ENCODE results near the gene SYN1. TPM values are rescaled to one million over a fixed set of nuclear protein-coding genes. Genes with fewer than 3 reads are reported as not detected.
A peak's percentile ranks its signal among the peaks of the same experiment; 100 is the strongest.

The SYN1 gene
- total RNA-seq, 1 donor from 2014 or later = 0.12 TPM

DNA sequence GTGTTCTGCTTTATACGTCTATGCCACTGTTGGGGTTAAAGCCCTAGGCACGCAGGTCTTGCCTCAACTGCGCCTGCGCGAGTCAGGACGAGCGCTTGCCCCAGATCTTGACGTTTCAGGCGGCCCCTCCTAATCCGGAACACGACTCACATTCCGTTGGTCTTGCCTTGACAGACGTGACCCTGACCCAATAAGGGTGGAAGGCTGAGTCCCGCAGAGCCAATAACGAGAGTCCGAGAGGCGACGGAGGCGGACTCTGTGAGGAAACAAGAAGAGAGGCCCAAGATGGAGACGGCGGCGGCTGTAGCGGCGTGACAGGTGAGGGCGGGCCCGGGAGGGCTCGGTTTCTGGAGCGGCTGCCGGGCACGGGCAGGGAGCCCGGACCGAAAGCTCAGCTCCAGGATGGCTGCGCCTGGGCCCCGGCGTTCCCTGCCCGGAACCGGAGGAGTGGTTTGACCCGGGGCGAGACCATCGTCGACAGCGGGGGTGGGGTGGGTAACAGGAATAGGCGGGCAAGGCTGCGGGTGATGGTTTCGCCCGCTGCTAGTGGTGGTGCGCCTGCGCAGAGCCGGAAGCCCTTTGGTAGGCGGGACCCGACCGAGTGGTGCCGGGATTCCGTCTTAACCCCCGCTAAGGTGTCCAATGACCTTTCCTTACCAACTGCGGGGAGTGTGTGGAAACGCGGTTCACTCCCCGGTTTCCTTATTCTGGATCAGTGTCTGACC, 58.6 kb downstream of the SYN1 start, which contains the start of gene ARAF:
Gene ARAF, plus strand, starts transcription at position 272 of the 725 bp plus-strand sequence. CDS start 1,763 bp downstream, outside the sequence.
- TF ChIP-seq, protein P1, sequence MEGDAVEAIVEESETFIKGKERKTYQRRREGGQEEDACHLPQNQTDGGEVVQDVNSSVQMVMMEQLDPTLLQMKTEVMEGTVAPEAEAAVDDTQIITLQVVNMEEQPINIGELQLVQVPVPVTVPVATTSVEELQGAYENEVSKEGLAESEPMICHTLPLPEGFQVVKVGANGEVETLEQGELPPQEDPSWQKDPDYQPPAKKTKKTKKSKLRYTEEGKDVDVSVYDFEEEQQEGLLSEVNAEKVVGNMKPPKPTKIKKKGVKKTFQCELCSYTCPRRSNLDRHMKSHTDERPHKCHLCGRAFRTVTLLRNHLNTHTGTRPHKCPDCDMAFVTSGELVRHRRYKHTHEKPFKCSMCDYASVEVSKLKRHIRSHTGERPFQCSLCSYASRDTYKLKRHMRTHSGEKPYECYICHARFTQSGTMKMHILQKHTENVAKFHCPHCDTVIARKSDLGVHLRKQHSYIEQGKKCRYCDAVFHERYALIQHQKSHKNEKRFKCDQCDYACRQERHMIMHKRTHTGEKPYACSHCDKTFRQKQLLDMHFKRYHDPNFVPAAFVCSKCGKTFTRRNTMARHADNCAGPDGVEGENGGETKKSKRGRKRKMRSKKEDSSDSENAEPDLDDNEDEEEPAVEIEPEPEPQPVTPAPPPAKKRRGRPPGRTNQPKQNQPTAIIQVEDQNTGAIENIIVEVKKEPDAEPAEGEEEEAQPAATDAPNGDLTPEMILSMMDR (conservative IDR thresholded peaks at IDR 0.05; ENCODE audit: low read depth, low read length) = no peak
- peak within 1 kb of the TSS; percentile 63 for H3K4me3 ChIP-seq (ENCODE audit: low read depth, low read length)
- DNase-seq (ENCODE audit: low read depth) = peak; percentile 87

DNA sequence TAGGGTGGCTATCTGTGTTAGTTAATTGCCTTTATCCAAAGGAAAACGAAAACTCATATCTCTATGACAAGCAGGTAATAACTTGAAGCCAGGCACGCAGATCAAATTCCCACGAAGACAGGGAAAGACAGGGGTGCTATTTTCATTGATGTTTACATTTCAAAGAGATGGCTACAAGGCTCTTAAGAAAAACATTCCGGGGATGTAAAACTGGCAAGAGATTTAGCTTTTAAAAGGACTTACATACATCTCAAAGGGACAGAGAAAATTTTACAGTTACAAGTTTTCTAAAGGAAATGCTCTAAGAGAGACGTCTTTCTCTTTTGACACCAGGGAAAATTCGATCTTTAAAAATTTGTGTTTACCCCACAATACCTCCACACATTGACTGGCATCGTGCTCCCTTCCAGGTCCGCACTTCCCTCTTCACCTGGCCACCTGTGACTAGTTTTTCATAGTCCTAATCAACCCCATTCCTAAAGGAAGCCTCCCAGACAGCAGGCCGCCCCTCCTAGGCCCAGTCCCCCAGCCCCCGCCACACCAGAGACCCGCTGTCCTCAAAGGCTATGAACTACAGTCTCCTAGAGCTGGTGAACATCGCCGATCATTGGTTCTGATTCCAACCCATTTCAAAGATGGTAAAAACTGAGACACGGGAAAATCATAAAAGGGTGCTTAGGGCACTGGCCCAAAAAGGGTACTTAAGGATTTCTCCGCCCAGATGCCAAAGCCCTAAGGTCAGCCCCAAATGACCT, 59.3 kb downstream of the SYN1 start:
- no peak for DNase-seq (ENCODE audit: low read depth)
- peak overlapping the region; percentile 63 for H3K4me3 ChIP-seq (ENCODE audit: low read depth, low read length)
- TF ChIP-seq, protein P1 (conservative IDR thresholded peaks at IDR 0.05; ENCODE audit: low read depth, low read length) = no peak

DNA sequence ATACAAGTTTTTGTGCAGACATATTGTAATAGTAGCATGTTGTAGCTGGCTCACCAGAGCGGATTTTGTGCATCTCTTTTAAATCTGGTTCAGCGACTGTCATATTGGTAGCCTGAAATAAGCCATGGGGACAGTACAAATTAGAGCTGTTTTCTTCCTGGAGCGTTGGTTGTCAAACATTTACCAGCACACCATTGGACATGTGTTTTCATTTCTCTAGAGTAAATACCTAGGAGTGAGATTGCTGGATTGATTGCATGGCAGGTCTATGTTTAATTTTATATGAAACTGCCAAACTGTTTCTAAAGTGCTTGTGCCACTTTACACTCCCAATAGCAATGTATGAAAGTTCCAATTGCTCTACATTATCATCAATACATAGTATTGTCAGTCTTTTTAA, 61.2 kb downstream of the SYN1 start:
- no peak for DNase-seq (ENCODE audit: low read depth)
- TF ChIP-seq, protein P1 (conservative IDR thresholded peaks at IDR 0.05; ENCODE audit: low read depth, low read length) = no peak
- no peak overlapping the region for H3K4me3 ChIP-seq (ENCODE audit: low read depth, low read length)

DNA sequence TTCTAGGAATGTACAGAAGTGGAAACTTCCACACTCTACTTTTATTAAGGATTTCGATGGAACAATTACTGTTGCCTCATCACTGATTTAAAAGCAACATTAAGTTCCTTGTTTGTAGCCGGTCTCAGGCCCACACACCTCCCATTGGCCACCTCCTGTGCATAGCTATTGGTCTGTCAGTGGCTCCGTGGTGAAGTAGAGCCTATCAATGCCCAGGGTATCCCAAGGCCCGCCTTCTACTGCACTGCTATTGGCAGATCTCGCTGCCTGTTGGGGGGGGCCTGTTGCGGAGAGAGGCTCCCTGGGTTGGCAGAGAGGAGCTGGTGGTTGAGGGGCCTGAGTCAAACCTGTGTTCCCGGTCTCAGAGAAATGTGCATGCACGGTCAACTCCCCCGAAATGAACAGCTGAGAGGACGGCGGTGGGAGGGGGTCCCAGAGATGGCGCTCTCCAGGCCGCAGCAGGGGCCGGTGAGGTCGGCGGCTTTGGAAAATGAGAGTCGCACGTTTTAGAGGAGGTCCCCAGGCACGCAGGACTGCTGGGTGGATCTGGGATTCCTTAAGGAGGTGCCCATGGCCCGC, 63.5 kb downstream of the SYN1 start:
- peak; percentile 53 for DNase-seq (ENCODE audit: low read depth)

DNA sequence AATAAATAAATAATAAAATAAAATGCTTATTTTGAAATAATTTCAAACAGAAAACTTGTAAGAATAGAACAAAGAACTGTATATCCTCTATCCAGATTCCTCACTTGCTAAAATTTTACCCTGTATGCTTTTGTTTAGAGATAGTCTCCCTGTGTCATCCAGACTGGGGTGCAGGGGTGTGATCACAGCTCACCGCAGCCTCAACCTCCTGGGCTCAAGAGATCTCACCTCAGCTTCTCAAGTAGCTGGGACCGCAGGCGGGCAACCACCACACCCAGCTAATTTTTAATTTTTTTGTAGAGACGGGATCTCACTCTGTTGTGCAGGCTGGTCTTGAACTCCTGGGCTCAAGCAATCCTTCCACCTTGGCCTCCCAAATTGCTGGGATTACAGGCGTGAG, 76.2 kb downstream of the SYN1 start:
- TF ChIP-seq, protein P1 (conservative IDR thresholded peaks at IDR 0.05; ENCODE audit: low read depth, low read length) = no peak
- DNase-seq (ENCODE audit: low read depth) = no peak
- no peak overlapping the region for H3K4me3 ChIP-seq (ENCODE audit: low read depth, low read length)

More for the DNA sequence above, 63.5 kb downstream of the SYN1 start:
- H3K4me3 ChIP-seq (ENCODE audit: low read depth, low read length) = peak overlapping the region; percentile 63
- TF ChIP-seq, protein P1 (conservative IDR thresholded peaks at IDR 0.05; ENCODE audit: low read depth, low read length) = no peak

DNA sequence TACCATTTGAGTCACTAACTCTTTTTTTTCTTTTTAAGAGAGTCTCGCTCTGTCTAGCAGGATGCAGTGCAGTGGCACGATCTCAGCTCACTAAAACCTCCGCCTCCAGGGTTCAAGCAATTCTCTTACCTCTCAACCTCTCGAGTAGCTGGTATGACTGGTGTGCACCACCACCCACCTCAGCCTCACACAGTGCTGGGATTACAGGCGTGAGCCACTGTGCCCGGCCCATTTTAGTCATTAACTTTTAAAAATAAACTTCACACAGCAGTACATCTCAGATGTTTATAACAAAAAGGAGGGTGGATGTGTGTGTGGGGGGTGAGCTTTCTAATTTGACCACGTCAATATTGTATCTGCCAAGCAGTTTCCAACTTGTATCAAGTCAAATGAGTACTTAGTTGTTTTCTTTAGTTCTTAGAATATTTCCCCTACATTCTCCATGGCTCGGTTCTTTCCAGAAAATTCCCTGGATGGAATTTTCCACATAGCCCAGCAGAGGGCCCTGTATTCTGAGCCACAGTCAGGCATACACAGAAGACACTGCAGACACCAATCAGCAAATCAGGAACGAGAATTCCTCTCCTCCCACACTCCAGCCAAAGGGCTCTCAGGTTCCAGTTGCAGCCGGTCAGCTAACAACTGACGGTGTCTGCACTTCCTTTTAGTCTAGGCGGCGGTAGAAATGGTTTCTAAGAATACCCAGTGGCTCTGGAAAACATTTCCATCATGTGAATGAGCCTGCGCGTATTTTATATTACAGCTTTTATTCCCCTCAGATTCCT, 78.7 kb downstream of the SYN1 start:
- TF ChIP-seq, protein P1 (conservative IDR thresholded peaks at IDR 0.05; ENCODE audit: low read depth, low read length) = peak; percentile 67
- DNase-seq (ENCODE audit: low read depth) = peak; percentile 67
- H3K4me3 ChIP-seq (ENCODE audit: low read depth, low read length) = no peak overlapping the region
